NCI-H345 (cell line): Measurements from ENCODE around the gene IFNL2.

Experiments used
- DNase-seq: peaks from one replicate; lab custom pipeline; 2025; lab: John Stamatoyannopoulos, UW

The IFNL2 gene

GRCh38 chr19:39318690-39319089 is 50.5 kb downstream of the IFNL2 start:
- DNase-seq: no peak

- no peak for DNase-seq
These were observed 51.1 kb downstream of the IFNL2 start for GRCh38 chr19:39319098-39319891.
